Left lung (tissue), 10 donors: ENCODE results near the gene SCMH1. TPM values are rescaled to one million over a fixed set of nuclear protein-coding genes. Genes with fewer than 3 reads are reported as not detected.

Source experiments
- ATAC-seq: fragments of 200-7000 bp; cut with Tn5 transposase; one replicate; pipeline ENCODE4 v1.9.1; 2020; ENCODE audit warnings: moderate library complexity
- DNase-seq, 4 donors: peaks; one replicate each; pipeline ENCODE4 v3.0.0-alpha.2; 2013 to 2020
- H3K27ac ChIP-seq, 2 donors: fragments of 200-600 bp; sonication (generic) in 1 of 2; one replicate each; pipeline versions ENCODE4 v1.5.0 to v1.8.0; 2020 to 2021
- H3K27me3 ChIP-seq, 2 donors: fragments of 200-600 bp; sonication (generic) in 1 of 2; one replicate each; pipeline versions ENCODE4 v1.5.0 to v1.8.0; 2020 to 2021
- H3K36me3 ChIP-seq, 2 donors: fragments of 200-600 bp; sonication (generic) in 1 of 2; one replicate each; pipeline versions ENCODE4 v1.5.0 to v1.8.0; 2020 to 2021
- H3K4me1 ChIP-seq, 2 donors: fragments of 200-600 bp; one replicate each; pipeline ENCODE4 v1.8.0; 2021
- H3K4me3 ChIP-seq, 2 donors: fragments of 200-600 bp; sonication (generic) in 1 of 2; one replicate each; pipeline versions ENCODE4 v1.5.0 to v1.8.0; 2020 to 2021; ENCODE audit warnings: mild to moderate bottlenecking in 1 of 2
- H3K9me3 ChIP-seq, 2 donors: fragments of 200-600 bp; sonication (generic) in 1 of 2; one replicate each; pipeline versions ENCODE4 v1.5.0 to v1.8.0; 2020 to 2021
- CTCF ChIP-seq, 2 donors: fragments of 200-600 bp; sonication (generic) in 1 of 2; IDR thresholded peaks; one replicate each; pipeline versions ENCODE4 v1.5.0 to v1.8.0; 2021; ENCODE audit warnings: antibody characterized with exemption in 2 of 2
- intact Hi-C, 2 donors: fragments of 100-400 bp; cut with DNase I; formaldehyde crosslinking; loops; one replicate each; pipeline versions ENCODE4 v1.11.2 to v1.14.2; 2022
- polyA plus RNA-seq, 6 donors: library from polyadenylated mRNA; unstranded; fragments of 120-200 nt; gene quantifications; one replicate each; pipeline ENCODE4 v1.2.1, GENCODE V29; 2013; ENCODE audit not compliant: insufficient read length in 6 of 6
- total RNA-seq, 2 donors: library from RNA; stranded (reverse); fragmentation: NEBNext Ultra II Directional; extraction: Animal tissue kit (Norgen Biotek cat#: 25700); gene quantifications; one replicate each; pipeline ENCODE4 v1.2.1, GENCODE V29; 2021
- donor health status: DM: no; HTN: yes; CAD: no.
- donor health status: DM: no; HTN: no; CAD: no.

Gene SCMH1
- total and polyA plus RNA-seq, 8 donors, result 27.8 to 56.1 (median 44.3) TPM

GRCh38 chr1:41239988-41240610, 2.0 kb downstream of the SCMH1 start:
- Histone ChIP-seq H3K4me3 (no peak overlapping the region), H3K36me3 (no peaks in the 10 kb centered on the region), H3K4me1 (peaks cover 5 to 41% of the 10 kb centered on the region in 2 donors), H3K27ac (peak overlapping the region in 1 of 2 donors; percentile 87), H3K27me3 (no peaks in the 10 kb centered on the region), H3K9me3 (no peaks in the 10 kb centered on the region)
- ATAC-seq (peak; percentile 37), DNase-seq (peak in 2 of 4 donors; percentile 8 to 49)
- intact Hi-C loops, result no loop called here
- TF ChIP-seq CTCF (IDR thresholded peaks at IDR 0.05), result peak in 1 of 2 donors; percentile 13

GRCh38 chr1:41238311-41238988, 3.7 kb downstream of the SCMH1 start:
- no peak for DNase-seq
- no peak for TF ChIP-seq CTCF (IDR thresholded peaks at IDR 0.05)
- Histone ChIP-seq H3K27ac (no peak overlapping the region), H3K4me1 (peaks cover 5 to 51% of the 10 kb centered on the region in 2 donors), H3K4me3 (no peak overlapping the region), H3K9me3 (no peaks in the 10 kb centered on the region), H3K36me3 (no peaks in the 10 kb centered on the region), H3K27me3 (no peaks in the 10 kb centered on the region)
- intact Hi-C loops, result no loop called here
- ATAC-seq, result no peak

GRCh38 chr1:41236781-41237180, 5.3 kb downstream of the SCMH1 start:
- Histone ChIP-seq H3K4me1 (peaks cover 0 to 45% of the 10 kb centered on the region in 2 donors), H3K27me3 (no peaks in the 10 kb centered on the region), H3K27ac (no peak overlapping the region), H3K36me3 (no peaks in the 10 kb centered on the region), H3K4me3 (no peak overlapping the region), H3K9me3 (no peaks in the 10 kb centered on the region)
- intact Hi-C loops, result no loop called here
- DNase-seq (no peak), ATAC-seq (no peak)
- TF ChIP-seq CTCF (IDR thresholded peaks at IDR 0.05), result no peak

- Histone ChIP-seq H3K9me3 (no peaks in the 10 kb centered on the region), H3K4me3 (no peak overlapping the region), H3K27ac (no peak overlapping the region), H3K36me3 (no peaks in the 10 kb centered on the region), H3K27me3 (no peaks in the 10 kb centered on the region), H3K4me1 (peaks cover 0 to 39% of the 10 kb centered on the region in 2 donors)
- no peak for TF ChIP-seq CTCF (IDR thresholded peaks at IDR 0.05)
- DNase-seq (no peak), ATAC-seq (no peak)
- intact Hi-C loops, result no loop called here
Measured at GRCh38 chr1:41235893-41236292, 6.2 kb downstream of the SCMH1 start.

- H3K4me3 ChIP-seq, result no peak overlapping the region
- no peaks in the 10 kb centered on the region for H3K36me3 ChIP-seq
- TF ChIP-seq CTCF (IDR thresholded peaks at IDR 0.05), result no peak
- ATAC-seq (no peak), DNase-seq (no peak)
- H3K27ac ChIP-seq, result no peak overlapping the region
- no peaks in the 10 kb centered on the region for H3K9me3 ChIP-seq
- H3K27me3 ChIP-seq, result no peaks in the 10 kb centered on the region
- peaks cover 0 to 22% of the 10 kb centered on the region in 2 donors for H3K4me1 ChIP-seq
- intact Hi-C loops, result no loop called here
Measured at GRCh38 chr1:41233708-41234107, 8.4 kb downstream of the SCMH1 start.
